Chondrocyte (in vitro differentiated cells): Measurements from ENCODE around the gene RHBDF2. TPM values are rescaled to one million over a fixed set of nuclear protein-coding genes. Genes with fewer than 3 reads are reported as not detected.

ENCODE experiments used
- DNase-seq: peaks from one replicate; pipeline ENCODE4 v3.0.0; 2021; ENCODE audit warnings: mixed read lengths, low spot score
- H3K27ac Mint-ChIP-seq: one replicate; pipeline ENCODE4 v1.8.0; 2021; ENCODE audit warnings: mild to moderate bottlenecking, moderate library complexity, mixed read lengths; ENCODE audit not compliant: unreplicated experiment
- H3K27me3 Mint-ChIP-seq: 2 replicates; pipeline ENCODE4 v1.8.0; 2021; ENCODE audit warnings: low read depth, mixed read lengths
- H3K36me3 Mint-ChIP-seq: 2 replicates; pipeline ENCODE4 v1.8.0; 2021; ENCODE audit warnings: low read depth, mixed read lengths
- H3K4me1 Mint-ChIP-seq: 2 replicates; pipeline ENCODE4 v1.8.0; 2021; ENCODE audit warnings: low read depth, mild to moderate bottlenecking, mixed read lengths
- H3K4me3 Mint-ChIP-seq: one replicate; pipeline ENCODE4 v1.8.0; 2021; ENCODE audit warnings: mild to moderate bottlenecking, moderate library complexity, mixed read lengths; ENCODE audit not compliant: unreplicated experiment
- H3K9me3 Mint-ChIP-seq: 2 replicates; pipeline ENCODE4 v1.8.0; 2021; ENCODE audit warnings: low read depth, mixed read lengths
- total RNA-seq: library from RNA; stranded (reverse); gene quantifications from 3 replicates; pipeline ENCODE4 v1.2.1, GENCODE V29; 2021
- TF ChIP-seq, protein P1 (sequence below): fragments of 200-600 bp; sonication (generic); IDR thresholded peaks from 2 replicates; pipeline ENCODE4 v1.5.0; 2021; ENCODE audit warnings: antibody characterized with exemption, mild to moderate bottlenecking, moderate library complexity

The RHBDF2 gene
- total RNA-seq, 1 donor from 2014 or later = 5.4 TPM

GRCh38 chr17:76469076-76469990 is 31.9 kb downstream of the RHBDF2 start:
- H3K27me3 Mint-ChIP-seq = no peaks in the 10 kb centered on the region
- H3K36me3 Mint-ChIP-seq = no peaks in the 10 kb centered on the region
- DNase-seq = no peak
- H3K4me1 Mint-ChIP-seq = peaks cover 3% of the 10 kb centered on the region
- no peak overlapping the region for H3K4me3 Mint-ChIP-seq
- TF ChIP-seq, protein P1, sequence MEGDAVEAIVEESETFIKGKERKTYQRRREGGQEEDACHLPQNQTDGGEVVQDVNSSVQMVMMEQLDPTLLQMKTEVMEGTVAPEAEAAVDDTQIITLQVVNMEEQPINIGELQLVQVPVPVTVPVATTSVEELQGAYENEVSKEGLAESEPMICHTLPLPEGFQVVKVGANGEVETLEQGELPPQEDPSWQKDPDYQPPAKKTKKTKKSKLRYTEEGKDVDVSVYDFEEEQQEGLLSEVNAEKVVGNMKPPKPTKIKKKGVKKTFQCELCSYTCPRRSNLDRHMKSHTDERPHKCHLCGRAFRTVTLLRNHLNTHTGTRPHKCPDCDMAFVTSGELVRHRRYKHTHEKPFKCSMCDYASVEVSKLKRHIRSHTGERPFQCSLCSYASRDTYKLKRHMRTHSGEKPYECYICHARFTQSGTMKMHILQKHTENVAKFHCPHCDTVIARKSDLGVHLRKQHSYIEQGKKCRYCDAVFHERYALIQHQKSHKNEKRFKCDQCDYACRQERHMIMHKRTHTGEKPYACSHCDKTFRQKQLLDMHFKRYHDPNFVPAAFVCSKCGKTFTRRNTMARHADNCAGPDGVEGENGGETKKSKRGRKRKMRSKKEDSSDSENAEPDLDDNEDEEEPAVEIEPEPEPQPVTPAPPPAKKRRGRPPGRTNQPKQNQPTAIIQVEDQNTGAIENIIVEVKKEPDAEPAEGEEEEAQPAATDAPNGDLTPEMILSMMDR = no peak
- H3K9me3 Mint-ChIP-seq = no peaks in the 10 kb centered on the region
- H3K27ac Mint-ChIP-seq = no peak overlapping the region

DNA sequence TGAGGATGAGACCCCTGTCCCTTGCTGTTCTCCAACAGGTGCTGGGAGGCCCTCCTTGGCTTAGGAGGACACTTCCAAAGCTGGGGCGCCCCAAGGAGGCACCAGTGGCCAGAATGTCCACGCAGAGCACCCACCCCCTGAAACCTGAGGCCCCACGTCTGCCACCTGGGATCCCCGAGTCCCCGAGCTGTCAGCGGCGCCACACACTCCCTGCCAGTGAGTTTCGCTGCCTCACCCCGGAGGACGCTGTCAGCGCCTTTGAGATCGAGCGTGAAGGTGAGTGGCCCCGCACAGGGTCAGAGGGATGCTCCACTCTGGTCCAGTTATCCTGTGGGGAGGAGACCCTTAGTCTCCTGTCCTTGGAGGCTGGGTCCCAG is 32.6 kb downstream of the RHBDF2 start:
- TF ChIP-seq, protein P1 = no peak

GRCh38 chr17:76467809-76468633 is 33.2 kb downstream of the RHBDF2 start:
- H3K9me3 Mint-ChIP-seq = no peaks in the 10 kb centered on the region
- no peak for DNase-seq
- H3K4me3 Mint-ChIP-seq = no peak overlapping the region
- H3K27ac Mint-ChIP-seq = no peak overlapping the region
- no peaks in the 10 kb centered on the region for H3K36me3 Mint-ChIP-seq
- H3K4me1 Mint-ChIP-seq = peaks cover 3% of the 10 kb centered on the region
- TF ChIP-seq, protein P1 = no peak
- H3K27me3 Mint-ChIP-seq = no peaks in the 10 kb centered on the region

More for the DNA sequence above, 32.6 kb downstream of the RHBDF2 start:
- no peaks in the 10 kb centered on the region for H3K9me3 Mint-ChIP-seq
- no peak for DNase-seq
- H3K36me3 Mint-ChIP-seq = no peaks in the 10 kb centered on the region
- no peaks in the 10 kb centered on the region for H3K27me3 Mint-ChIP-seq
- H3K27ac Mint-ChIP-seq = no peak overlapping the region
- peaks cover 3% of the 10 kb centered on the region for H3K4me1 Mint-ChIP-seq
- H3K4me3 Mint-ChIP-seq = no peak overlapping the region

- Mint-ChIP-seq H3K4me3 (no peak within 1 kb of the TSS), H3K4me1 (peaks cover 3% of the 10 kb centered on the region), H3K27ac (no peak within 1 kb of the TSS), H3K9me3 (no peaks in the 10 kb centered on the region), H3K27me3 (no peaks in the 10 kb centered on the region), H3K36me3 (no peaks in the 10 kb centered on the region)
- TF ChIP-seq, protein P1 = no peak
- no peak for DNase-seq
Observed at GRCh38 chr17:76467366-76467765, 33.9 kb downstream of the RHBDF2 start, which contains the start of gene AANAT. Gene AANAT, plus strand, starts transcription at chr17:76467603. Its CDS starts 1,144 bp downstream, at chr17:76468747.

DNA sequence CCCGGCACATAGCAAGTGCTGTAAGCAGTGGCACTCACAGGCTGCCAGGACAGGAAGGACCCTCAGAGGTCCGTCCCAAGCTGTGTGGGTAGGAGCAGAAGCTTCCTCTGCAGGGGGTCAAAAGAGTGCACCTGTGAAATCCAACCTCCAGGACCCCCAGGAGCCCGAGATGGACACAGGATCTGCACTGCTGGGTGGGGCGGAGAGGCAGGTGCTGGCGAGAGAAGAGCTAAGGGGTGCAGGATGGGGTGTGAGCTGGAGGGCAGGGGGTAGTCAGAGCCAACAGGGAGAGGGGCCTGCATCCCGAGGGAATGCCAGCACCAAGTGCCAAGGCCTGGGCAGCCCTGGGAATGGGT is 34.5 kb downstream of the RHBDF2 start:
- Mint-ChIP-seq H3K4me1 (peaks cover 3% of the 10 kb centered on the region), H3K4me3 (no peak overlapping the region), H3K9me3 (no peaks in the 10 kb centered on the region), H3K36me3 (no peaks in the 10 kb centered on the region), H3K27ac (no peak overlapping the region), H3K27me3 (no peaks in the 10 kb centered on the region)
- DNase-seq = no peak
- TF ChIP-seq, protein P1 = no peak
